ENCODE results near the gene NFRKB.

Gene NFRKB

DNA sequence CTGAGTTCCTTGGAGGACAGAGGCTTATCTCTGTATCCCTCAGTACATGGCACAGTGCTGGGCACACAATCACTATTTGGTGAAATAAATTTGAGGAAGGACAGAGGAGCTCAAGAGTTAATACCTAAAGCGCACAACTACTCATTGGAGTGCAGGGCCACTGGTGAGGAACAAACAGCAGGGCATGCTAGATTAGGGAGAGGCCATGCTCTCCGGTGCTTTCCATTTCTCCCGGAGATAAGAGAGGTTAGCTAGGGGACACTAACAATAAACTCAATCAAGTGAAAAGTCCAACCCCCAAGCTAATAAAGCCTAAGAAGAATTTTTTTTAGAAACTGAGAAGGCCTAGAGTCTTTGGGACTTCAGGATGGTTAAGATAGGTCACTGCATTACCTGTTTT lies 29.1 kb downstream of the NFRKB start:
- no peak overlapping the region for H3K4me3 ChIP-seq (ENCODE audit: low read length)
- no peak overlapping the region for H3K9ac ChIP-seq (ENCODE audit: low read length)
- H3K27ac ChIP-seq (ENCODE audit: low read length): no peak overlapping the region
- no peaks in the 10 kb centered on the region for H3K27me3 ChIP-seq (ENCODE audit: low read depth, low read length)
- peaks cover 9% of the 10 kb centered on the region for H3K4me1 ChIP-seq (ENCODE audit: low read length)
- H4K20me1 ChIP-seq (ENCODE audit: insufficient read depth, low read length): 0 out of 2 replicates have a peak, but pooled peaks cover 4% of the 10 kb centered on the region
- no peak overlapping the region for H3K4me2 ChIP-seq (ENCODE audit: low read length)
- peaks cover 68% of the 10 kb centered on the region for H3K36me3 ChIP-seq (replicated peaks; ENCODE audit: low read depth, low read length)
- no peaks in the 10 kb centered on the region for H3K9me3 ChIP-seq (ENCODE audit: insufficient read depth, low read length)
- no peaks in the 10 kb centered on the region for H3K79me2 ChIP-seq (ENCODE audit: low read length)
- no peak overlapping the region for H2AFZ ChIP-seq (ENCODE audit: low read depth, low read length)
- no peak for TF ChIP-seq EZH2phosphoT487 (IDR thresholded peaks at IDR 0.05; ENCODE audit: low read depth)
- TF ChIP-seq, protein P1, sequence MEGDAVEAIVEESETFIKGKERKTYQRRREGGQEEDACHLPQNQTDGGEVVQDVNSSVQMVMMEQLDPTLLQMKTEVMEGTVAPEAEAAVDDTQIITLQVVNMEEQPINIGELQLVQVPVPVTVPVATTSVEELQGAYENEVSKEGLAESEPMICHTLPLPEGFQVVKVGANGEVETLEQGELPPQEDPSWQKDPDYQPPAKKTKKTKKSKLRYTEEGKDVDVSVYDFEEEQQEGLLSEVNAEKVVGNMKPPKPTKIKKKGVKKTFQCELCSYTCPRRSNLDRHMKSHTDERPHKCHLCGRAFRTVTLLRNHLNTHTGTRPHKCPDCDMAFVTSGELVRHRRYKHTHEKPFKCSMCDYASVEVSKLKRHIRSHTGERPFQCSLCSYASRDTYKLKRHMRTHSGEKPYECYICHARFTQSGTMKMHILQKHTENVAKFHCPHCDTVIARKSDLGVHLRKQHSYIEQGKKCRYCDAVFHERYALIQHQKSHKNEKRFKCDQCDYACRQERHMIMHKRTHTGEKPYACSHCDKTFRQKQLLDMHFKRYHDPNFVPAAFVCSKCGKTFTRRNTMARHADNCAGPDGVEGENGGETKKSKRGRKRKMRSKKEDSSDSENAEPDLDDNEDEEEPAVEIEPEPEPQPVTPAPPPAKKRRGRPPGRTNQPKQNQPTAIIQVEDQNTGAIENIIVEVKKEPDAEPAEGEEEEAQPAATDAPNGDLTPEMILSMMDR (IDR thresholded peaks at IDR 0.05; ENCODE audit: low read depth, low read length): no peak

DNA sequence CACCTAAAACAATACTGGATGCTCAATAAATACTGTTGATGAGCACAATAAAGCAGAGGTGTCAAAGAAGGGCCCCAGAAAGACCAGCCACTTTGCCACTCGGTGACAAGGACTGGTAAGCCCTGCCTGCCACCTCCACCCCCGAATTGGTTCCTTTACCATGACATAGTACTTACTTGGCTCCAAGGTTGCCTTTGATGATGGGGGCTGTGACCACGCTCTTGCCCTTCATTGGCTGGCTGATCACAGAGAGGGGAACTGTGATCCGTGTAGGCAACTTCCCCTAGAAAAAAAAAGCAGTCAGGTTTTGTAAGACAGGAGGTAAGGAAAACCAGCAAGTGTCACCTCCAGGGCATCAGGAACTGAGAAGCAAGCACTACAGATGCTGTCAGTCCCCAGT lies 29.7 kb downstream of the NFRKB start:
- H3K4me3 ChIP-seq (ENCODE audit: low read length): no peak overlapping the region
- H3K4me1 ChIP-seq (ENCODE audit: low read length): peaks cover 9% of the 10 kb centered on the region
- H3K9me3 ChIP-seq (ENCODE audit: insufficient read depth, low read length): no peaks in the 10 kb centered on the region
- no peak overlapping the region for H3K9ac ChIP-seq (ENCODE audit: low read length)
- H3K36me3 ChIP-seq (replicated peaks; ENCODE audit: low read depth, low read length): peaks cover 66% of the 10 kb centered on the region
- no peak overlapping the region for H2AFZ ChIP-seq (ENCODE audit: low read depth, low read length)
- 0 out of 2 replicates have a peak, but pooled peaks cover 4% of the 10 kb centered on the region for H4K20me1 ChIP-seq (ENCODE audit: insufficient read depth, low read length)
- H3K4me2 ChIP-seq (ENCODE audit: low read length): no peak overlapping the region
- H3K27ac ChIP-seq (ENCODE audit: low read length): no peak overlapping the region
- TF ChIP-seq, protein P1 (IDR thresholded peaks at IDR 0.05; ENCODE audit: low read depth, low read length): no peak
- no peak for TF ChIP-seq EZH2phosphoT487 (IDR thresholded peaks at IDR 0.05; ENCODE audit: low read depth)
- no peaks in the 10 kb centered on the region for H3K27me3 ChIP-seq (ENCODE audit: low read depth, low read length)
- no peaks in the 10 kb centered on the region for H3K79me2 ChIP-seq (ENCODE audit: low read length)

DNA sequence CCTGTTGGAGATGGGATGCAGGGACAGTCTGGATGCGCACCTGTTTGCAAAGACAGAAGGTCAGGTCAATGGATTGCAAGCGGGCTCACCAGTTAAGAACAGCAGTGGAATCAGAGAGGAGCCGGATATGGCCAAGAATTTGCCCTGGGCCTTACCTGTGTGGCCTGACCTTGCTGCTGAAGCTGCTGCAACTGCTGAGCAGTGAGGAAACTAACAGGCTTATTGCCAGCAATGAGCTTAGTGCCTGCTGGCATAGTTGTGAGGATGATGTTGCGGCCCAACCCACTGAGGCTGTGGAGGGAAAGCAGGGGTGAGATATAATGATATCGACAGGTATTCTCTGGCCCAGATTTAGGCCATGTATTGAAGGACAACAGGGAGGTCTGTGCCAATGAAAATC lies 30.6 kb downstream of the NFRKB start:
- Histone ChIP-seq H3K4me2 (ENCODE audit: low read length) (no peak overlapping the region), H3K9me3 (ENCODE audit: insufficient read depth, low read length) (no peaks in the 10 kb centered on the region), H3K4me3 (ENCODE audit: low read length) (no peak overlapping the region), H3K4me1 (ENCODE audit: low read length) (peaks cover 9% of the 10 kb centered on the region), H3K36me3 (replicated peaks; ENCODE audit: low read depth, low read length) (peaks cover 63% of the 10 kb centered on the region), H3K27ac (ENCODE audit: low read length) (no peak overlapping the region), H3K27me3 (ENCODE audit: low read depth, low read length) (no peaks in the 10 kb centered on the region), H2AFZ (ENCODE audit: low read depth, low read length) (no peak overlapping the region), H3K9ac (ENCODE audit: low read length) (no peak overlapping the region), H4K20me1 (ENCODE audit: insufficient read depth, low read length) (0 out of 2 replicates have a peak, but pooled peaks cover 4% of the 10 kb centered on the region), H3K79me2 (ENCODE audit: low read length) (no peaks in the 10 kb centered on the region)
- TF ChIP-seq EZH2phosphoT487 (IDR thresholded peaks at IDR 0.05; ENCODE audit: low read depth): no peak
- TF ChIP-seq, protein P1 (IDR thresholded peaks at IDR 0.05; ENCODE audit: low read depth, low read length): no peak

DNA sequence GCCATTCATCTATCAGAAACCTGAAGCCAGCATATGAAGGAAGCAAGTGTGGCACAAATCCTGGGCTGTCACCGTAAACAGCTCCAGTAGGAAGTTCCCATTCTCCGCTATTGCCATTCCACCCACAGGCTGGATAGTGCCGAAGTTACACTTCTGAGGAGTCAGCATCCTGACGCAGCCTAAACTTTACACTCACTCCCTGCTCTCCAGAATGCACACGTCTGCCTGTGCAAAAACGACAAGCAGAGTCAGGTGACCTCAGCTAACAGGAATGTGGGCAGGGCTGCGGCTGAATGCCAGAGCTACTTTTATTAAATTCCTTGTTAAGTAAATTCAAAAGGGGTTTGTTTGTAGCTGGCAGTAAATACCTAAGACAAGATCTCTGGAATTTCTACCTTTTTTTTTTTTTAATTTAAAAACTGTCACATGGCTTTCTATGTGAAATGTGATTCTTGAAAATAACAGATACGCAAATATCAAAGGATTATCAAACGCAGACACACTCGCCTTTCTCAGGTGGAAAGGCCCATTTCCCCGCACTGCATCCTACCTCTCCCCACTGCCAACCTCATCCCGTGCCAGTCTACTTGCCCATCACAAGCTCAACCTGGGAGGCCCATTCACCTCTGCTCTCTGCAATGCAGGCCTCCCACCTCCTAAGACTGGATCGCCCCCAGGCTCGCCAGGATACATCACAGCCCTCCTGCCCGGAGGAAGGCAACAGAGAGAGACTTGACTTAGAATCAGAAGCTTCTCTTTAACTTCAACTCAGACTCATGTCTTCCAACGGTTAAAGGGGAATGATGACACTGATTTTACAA lies 33.5 kb downstream of the NFRKB start:
- no peak for TF ChIP-seq EZH2phosphoT487 (IDR thresholded peaks at IDR 0.05; ENCODE audit: low read depth)
- TF ChIP-seq, protein P1 (IDR thresholded peaks at IDR 0.05; ENCODE audit: low read depth, low read length): no peak
- Histone ChIP-seq H3K9me3 (ENCODE audit: insufficient read depth, low read length) (no peaks in the 10 kb centered on the region), H3K27me3 (ENCODE audit: low read depth, low read length) (no peaks in the 10 kb centered on the region), H3K4me1 (ENCODE audit: low read length) (peaks cover under 1% of the 10 kb centered on the region), H3K4me2 (ENCODE audit: low read length) (no peak overlapping the region), H3K36me3 (replicated peaks; ENCODE audit: low read depth, low read length) (peaks cover 48% of the 10 kb centered on the region), H3K4me3 (ENCODE audit: low read length) (no peak overlapping the region), H3K9ac (ENCODE audit: low read length) (no peak overlapping the region), H3K79me2 (ENCODE audit: low read length) (no peaks in the 10 kb centered on the region), H4K20me1 (ENCODE audit: insufficient read depth, low read length) (0 out of 2 replicates have a peak, but pooled peaks cover 3% of the 10 kb centered on the region), H2AFZ (ENCODE audit: low read depth, low read length) (no peak overlapping the region), H3K27ac (ENCODE audit: low read length) (no peak overlapping the region)
